GM18873 (cell line): ENCODE results near the gene SEPTIN5.
"Not testable (repeated sequence)": the region's sequence is repeated elsewhere in the genome, so short reads cannot be mapped to it uniquely, and the experiment has no call there.

Source experiments
- ATAC-seq: cut with Tn5 transposase; IDR thresholded peaks from one replicate; pipeline ENCODE4 v1.9.1; 2021; ENCODE audit warnings: mild to moderate bottlenecking, moderate library complexity, moderate number of reproducible peaks; ENCODE audit not compliant: unreplicated experiment, low FRiP score

The SEPTIN5 gene

DNA sequence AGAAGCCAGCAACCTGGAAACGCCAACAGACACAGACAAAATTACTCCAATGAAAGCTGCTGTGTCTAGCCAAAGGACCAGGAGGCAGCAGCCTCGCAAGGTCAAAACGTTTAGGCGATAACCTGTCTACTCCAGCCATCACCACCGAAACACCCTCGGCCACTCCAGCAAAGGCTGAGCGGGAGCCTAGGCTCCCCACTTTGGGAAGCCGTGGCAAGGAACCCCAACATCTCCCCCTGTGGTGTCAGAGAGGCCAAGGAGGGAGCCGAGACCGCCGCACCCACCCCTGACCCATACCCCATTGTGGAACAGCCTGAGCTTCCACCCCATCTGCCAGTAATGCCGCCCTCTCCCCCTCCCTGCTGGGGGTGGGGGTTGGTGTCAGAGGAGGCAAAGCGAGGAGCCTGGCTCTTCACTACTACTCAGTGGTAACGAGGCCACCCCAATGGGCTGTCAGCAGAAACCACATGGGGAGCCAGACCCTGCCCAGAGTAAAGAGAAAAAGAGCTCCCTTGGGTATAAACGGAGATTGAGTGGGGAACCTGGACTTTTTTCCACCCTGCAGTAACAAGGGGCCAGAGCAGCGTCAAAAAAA is 33.9 kb upstream of the SEPTIN5 start:
- no peak for ATAC-seq

DNA sequence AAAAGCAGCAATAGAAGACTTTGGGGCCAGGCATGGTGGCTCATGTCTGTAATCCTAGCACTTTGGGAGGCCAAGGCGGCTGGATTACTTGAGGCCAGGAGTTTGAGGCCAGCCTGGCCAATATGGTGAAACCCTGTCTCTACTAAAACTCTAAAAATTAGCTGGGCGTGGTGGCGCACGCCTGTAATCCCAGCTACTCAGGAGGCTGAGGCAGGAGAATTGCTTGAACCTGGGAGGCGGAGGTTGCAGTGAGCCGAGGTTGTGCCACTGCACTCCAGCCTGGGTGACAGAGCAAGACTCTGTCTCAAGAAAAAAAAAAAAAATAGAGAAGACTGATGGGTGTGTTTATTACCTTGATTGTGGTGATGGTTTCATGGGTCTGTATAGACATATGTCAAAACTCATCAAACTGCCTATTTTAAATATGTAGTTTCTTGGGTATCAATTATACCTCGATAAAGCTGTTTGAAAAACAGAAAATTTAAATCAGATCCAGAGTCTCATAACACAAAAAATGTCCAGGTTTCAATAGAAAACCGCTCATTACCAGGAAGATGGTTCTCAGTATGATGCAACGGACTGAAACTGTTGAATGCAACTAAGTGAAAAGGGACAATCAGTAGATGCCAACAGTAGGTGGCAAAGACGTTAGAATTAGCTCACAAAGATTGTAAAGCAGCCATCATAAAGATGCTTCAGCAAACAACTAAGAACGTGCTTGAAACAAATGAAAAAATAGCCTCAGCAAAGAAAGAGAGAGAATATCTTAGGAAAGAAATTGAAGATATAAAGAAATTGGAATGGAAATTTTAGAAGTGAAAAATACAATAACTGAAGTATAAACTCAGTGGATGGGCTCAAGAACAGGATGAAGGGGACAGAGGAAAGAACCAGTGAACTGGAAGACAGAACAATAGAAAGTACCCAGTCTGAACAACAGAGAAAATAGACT is 33.1 kb upstream of the SEPTIN5 start:
- ATAC-seq = no peak

DNA sequence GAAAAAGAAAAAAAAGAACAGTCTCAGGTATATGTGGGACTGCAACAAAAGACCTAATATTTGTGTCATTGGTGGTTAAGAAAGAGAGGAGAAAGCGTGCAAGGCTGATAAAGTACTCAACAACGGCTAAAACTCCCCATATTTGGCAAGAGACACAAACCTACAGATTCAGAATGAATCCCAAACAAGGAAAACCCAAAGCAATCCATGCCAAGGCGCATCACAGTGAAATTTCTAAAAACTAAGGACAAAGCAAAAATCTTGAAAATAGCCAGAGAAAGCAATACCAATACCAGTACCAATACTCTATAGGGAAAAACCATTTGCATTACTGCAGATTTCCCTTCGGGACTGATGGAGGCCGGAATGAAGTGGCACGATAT is 32.4 kb upstream of the SEPTIN5 start:
- ATAC-seq = no peak

DNA sequence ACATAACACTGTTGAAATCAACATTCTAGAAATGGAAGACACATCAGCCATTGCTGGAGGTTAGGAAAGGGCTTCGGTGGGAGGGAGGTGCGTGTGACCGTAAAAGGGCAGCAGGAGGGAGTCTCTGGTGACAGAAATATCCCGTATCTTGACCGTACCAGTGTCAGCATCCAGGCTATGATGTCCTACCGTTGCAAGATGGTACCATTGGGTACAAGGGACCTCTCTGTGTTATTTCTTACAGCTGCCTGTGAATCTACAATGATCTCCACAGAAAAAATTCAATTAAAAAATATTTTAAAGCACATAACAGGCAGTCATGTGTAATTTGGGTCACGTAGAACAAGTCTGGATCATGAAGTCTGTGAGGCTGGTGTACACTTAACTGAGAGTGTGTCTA is 27.4 kb upstream of the SEPTIN5 start:
- no peak for ATAC-seq

DNA sequence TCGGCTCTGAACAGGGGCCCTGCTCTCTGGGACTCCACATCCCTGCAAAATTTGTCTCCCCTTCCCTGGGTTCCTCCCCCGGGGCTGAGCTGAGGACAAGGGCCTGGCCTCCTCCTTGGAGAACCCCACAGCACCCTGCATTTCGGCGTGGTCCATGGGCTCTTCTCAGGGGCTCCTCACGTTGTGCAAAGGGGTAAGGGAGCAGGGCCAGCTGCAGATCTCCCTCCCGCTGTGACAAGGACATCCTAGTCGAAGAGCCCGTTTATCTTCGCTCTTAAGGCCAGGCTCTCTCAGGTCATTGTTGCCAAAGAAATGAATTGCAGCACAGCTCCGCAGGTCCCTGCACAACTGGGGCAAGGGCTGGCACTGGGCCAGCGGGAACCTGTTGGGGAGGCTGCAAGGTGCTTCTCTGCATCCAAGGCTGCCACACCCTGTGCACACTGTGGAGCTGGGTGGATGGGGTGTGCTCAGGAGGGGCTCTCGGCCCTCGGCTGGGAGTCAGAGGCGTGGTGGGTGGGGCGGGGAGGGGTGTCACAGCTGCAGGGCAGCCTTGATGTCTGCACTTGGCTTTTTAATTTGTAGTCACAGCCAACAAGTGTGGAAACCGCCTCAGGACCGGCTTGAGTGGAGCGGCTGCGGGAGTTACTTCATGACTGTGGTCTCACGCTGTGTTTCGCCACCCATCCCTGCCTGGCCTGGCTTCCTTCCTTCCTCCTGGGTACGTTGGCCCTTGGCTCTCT is 26.6 kb upstream of the SEPTIN5 start:
- no peak for ATAC-seq

DNA sequence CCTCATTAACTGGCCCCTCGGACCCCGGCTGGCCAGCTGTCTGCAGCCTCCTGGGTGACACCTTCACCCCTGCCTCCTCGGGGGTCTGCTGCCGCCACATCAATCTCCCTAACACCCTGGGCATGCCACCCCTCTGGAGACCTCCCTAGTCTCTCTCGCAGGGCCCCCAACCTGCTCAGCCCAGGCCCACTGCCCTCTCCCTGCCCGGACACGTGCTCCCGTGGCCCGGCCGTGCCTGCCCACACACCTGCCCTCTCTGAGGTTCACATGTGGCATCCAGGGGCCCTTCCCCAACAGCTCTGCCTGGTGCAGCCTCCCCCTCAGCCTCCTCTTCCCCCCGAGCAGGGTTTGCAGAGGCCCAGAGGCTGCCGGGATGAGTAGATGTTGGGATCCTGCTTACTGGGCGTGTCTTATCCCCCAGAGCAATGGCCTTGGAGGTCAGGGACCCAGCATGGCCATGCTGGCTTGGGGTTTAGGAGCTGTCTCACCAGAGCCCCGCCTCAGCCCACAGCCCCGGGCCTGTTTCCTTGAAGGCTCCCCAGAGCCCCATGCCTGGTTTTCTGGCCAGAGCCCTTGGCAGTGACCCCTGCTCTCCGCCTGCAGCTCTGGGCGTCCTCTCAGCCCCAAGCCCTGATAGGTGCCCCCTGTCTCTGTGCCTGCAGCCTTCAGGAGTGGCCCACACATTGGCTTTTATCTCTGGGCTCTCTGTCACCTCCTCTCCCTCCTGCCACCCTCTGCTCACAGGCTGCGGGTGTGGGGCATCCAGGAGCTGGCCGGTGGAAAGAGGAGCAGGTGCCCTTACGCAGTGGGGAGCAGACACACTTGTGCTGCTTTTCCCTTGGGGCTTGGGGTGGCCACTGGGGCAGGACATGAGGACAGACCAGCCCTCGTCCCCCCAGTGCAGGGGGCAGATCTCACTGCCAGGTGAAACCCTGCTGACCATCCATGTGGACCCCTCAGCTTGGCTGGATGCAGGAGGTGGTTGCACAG is 25.7 kb upstream of the SEPTIN5 start:
- ATAC-seq = no peak

DNA sequence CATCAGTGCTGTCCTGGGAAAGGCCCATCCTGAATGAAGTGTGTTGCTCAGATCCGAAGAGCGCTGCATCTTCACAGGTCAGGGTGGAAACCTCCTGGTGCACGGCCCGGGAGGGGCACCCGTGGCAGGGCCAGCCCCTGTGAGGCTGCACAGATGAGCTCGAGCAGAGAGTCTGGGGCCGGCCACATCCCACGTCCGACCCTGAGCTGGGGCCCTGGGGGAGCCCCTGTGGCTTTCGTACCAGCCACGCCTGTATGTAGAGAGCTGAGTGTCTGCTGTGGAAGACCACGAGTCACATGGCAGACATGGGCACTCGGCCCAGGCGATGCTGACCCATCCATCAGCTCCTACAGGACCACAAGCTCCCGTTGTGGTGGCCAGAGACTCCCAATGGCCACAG is 24.9 kb upstream of the SEPTIN5 start:
- ATAC-seq = no peak

DNA sequence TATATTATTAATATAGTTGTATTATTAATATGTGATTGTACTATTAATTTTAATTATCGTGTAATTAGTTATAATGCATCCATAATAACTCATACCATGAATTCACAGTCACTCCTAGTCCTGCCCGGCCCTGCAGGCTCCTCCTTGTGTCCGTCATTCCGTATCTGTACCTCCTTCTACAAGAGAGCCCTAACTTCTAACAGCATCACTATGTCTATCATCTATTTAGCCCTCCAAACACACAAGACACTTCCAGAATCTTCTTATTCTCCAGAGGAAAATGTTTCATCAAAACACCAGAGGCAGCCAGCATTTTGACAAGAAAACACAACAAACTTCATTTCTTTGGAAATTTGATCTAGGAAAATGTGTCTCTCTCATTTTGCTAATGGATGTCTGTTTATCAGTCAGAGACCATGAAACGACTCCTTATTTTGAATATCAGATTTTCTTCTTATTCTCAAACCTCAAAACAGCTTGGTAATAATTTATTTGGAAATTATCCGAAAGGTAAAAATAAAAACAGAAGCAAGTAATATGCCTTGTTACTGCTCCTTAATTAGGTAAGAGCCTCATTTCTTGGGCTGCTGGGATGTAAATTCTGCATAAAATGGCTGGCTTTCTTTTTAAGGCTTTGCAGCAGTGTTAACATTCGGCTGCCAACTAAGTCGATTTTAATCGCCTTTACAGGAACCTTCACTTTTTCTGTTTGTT is 23.1 kb upstream of the SEPTIN5 start:
- no peak for ATAC-seq

DNA sequence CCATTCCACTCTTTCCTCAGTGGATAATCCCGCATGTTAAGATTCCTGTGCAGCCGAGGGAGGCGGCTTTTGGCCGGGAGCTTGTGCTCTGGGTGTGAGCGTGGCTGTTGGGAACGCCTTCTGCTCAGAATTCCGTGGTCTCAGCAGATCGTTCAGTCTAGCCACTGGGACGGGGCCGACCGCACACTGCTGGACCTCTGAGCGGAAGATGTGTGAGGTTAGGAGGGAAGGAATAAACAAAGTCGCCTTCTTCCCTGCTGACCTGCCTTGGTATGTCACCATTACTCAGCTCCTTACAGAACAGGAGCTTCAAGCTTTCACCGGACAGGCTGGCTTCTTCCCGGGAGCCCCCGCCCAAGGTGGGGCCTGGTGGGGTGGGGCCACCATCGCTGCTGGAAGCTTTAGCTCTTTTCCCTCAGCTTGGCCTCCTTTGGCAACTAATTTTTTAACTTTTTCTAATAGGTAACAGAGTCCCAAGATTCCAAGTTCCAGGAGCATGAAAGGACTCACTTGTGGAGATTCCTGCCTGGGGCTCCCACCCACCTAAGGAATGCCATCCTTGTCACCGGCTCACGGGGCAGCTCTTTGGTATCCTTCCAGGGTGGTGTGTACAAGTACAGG is 22.5 kb upstream of the SEPTIN5 start:
- ATAC-seq = no peak

DNA sequence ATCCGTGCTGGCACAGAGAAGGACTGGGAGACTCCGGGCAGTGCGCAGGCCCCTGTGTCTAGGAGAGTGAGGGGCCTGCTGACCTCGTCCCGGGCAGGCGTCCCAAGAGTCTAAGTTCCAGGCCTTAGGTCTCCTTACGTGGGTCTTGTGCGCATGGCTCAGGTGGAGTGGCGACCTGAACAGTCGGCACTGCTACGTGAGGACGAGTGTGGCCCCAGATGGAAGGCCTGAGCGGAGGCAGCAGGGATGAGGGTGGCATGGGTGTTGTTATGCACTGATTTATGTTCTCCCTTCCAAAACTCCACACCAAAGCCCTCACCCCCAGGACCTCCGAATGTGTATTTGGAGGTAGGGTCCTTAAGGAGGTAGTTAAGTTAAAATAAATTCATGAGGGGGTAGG is 20.7 kb upstream of the SEPTIN5 start:
- ATAC-seq = no peak

DNA sequence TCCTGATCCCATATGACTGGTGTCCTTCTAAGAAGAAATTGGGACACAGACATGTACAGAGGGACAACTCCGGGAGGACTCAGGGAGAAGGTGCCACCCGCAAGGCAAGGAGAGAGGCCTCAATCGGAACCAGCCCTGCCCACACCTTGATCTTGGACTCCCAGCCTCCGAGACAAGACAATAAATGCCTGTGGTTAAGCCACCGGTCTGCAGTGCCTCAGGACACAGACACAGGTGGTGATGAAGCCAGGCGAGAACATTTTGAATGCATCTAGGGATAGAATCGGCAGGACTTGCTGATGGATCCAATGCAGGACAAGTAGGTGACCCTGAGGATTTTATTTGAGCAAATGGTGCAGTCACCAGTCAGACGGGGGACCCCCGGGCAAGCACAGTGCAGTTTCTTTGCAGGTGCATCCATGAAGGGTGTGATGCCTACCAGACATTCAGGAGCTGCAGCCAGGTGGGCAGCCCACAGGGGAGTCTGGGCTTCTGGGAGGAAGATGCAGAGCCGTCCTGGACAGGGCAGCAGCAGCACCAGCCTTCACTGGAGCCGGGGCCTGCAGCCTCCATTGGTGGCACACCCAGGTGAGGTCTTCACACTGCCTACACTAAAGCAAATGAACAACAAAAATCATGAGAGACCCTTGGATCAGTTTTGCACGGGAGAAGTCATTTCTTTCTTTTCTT is 20.2 kb upstream of the SEPTIN5 start:
- no peak for ATAC-seq

DNA sequence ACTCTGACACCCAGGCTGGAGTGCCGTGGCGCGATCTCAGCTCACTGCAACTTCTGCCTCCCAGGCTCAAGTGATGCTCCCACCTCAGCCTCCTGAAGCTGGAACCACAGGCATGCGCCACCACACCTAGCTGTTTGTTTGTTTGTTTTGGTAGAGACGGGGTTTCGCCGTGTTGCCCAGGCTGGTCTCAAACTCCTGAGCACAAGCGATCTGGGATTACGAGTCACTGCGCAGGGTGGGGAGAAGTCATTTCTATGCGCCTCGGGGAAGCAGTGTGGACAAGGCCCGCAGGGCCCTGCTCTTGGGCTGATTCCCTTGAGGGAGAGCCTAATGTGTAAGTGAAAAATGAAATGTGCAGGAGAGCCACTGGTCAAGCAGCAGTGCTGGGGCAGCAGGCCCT is 19.6 kb upstream of the SEPTIN5 start:
- ATAC-seq = no peak

DNA sequence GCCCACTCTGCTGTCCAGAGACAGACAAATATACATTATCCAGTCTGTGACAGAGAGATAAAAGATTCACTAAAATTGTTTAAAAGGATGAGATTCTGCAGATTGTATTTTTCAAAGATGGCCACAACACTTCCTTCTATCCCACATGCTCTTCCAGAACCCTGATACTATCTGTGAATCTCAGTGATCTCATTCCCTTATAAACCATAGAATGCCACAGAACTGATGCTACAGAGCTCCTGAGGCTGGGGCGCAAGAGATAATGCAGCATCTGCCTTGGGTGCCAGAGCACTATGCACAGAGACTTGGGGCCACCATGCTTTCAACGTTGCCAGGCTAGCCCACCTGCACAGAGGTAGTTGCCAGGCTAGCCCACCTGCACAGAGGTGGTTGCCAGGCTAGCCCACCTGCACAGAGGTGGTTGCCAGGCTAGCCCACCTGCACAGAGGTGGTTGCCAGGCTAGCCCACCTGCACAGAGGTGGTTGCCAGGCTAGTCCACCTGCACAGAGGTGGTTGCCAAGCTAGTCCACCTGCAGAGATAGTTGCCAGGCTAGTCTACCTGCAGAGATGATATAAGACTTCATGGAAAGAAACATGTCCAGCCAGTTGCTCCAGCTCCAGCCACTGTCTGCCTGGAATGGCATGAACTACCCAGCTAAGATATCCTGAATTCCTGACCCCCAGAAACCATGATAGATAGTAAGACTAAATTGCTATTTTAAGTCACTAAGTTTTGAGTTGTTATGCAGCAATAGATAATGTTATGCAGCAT is 17.6 kb upstream of the SEPTIN5 start:
- ATAC-seq = no peak

DNA sequence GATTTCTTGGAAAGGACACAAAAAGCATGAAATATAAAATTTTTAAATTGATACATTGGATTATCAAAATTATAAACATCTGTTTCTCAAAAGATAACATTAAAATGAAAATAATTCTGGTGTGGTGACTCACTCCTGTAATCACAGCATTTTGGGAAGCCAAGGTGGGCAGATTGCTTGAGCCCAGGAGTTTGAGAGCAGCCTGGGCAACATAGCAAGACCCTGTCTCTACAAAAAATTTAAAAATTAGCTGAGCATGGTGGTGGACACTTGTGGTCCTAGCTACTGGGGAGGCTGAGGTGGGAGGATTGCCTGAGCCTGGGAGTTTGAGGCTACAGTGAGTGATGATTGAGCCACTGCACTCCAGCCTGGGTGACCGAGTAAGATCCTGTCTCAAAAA is 16.4 kb upstream of the SEPTIN5 start:
- not testable (repeated sequence) for ATAC-seq

DNA sequence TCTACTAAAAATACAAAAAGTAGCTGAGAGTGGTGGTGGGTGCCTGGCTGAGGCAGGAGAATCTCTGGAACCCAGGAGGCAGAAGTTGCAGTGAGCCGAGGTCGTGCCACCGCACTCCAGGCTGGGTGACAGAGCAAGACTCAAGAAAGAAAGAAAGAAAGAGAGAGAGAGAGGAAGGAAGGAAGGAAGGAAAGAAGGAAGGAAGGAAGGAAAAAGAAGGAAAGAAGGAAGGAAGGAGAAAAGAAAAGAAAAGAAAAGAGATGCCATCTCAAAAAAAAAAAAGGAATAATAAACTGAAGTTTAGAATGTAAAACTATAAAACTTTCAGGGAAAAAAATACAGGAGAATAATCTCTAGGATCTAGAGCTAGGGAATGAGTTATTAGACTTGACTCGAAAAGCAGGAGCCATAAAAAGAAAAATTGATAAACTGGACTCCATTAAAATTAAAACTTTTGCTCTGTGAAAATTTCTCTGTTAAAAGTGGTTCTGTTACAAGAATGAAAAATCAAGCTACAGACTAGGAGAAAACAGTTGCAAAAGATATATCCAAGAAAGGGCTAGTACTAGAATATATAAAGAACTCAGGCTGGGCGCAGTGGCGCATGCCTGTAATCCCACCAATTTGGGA is 13.4 kb upstream of the SEPTIN5 start:
- no peak for ATAC-seq

DNA sequence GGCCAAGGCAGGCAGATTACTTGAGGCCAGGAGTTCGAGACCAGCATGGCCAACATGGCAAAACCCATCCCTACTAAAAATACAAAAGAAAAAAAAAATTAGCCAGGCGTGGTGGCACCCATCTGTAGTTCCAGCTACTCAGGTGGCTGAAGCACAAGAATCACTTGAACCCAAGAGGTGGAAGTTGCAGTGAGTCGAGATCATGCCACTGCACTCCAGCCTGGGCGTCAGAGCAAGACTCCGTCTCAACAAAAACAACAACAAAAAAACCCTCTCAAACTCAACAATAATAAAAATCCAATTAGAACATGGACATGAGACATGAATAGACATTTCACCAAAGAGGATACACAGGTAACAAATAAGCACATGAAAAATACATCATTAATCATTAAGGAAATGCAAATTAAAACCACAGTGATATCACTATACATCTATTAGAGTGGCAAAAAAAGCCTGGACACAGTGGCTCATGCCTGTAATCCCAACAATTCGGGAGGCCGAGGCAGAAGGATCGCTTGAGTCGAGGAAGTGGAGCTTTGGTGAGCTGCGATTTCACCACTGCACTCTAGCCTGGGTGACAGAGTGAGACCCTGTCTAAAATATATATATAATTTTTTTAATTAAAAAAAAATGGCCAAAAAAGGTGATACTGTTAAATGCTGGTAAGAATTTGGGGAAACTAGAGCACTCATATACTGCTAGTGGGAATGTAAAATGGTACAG is 12.7 kb upstream of the SEPTIN5 start:
- ATAC-seq = no peak

DNA sequence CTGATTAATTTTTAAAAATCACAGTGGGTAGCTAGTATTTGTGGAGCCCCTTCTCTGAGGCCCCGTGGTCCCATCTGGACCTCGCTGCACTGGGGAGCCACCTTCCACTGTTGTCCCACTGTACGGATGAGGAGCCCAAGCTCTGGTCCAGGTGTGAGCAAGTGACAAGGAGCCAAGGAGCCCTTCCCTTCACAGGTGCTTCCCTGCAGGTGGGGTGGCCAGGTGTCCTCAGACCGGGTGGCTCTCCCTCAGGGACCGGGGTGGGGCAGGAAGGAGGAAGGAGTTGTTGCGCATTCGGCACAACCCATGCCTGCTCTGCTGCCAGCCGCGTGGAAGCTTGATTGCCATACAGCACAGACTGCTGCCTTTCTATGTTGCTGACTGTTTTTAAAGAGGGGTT is 10.4 kb upstream of the SEPTIN5 start:
- no peak for ATAC-seq
